Adrenal gland (tissue), 12 donors: ENCODE measurements around the gene ZSWIM6. TPM values are rescaled to one million over a fixed set of nuclear protein-coding genes. Genes with fewer than 3 reads are reported as not detected.
A peak's percentile ranks its signal among the peaks of the same experiment; 100 is the strongest.

ENCODE experiments used
- DNase-seq, 7 donors: peaks; one replicate each; pipeline ENCODE4 v3.0.0-alpha.2; 2019 to 2020
- H3K27ac ChIP-seq, 5 donors: fragments of 200-600 bp; sonication (generic) in 4 of 5; 1 replicate in 3 of 5; 2 replicates in 2 of 5; pipeline versions ENCODE4 v1.5.1 to v1.8.0; 2016 to 2020; ENCODE audit warnings: mild to moderate bottlenecking in 1 of 5
- H3K27me3 ChIP-seq: fragments of 200-600 bp; 2 replicates; pipeline ENCODE4 v1.8.0; 2021
- H3K36me3 ChIP-seq, 2 donors: fragments of 200-600 bp; replicated peaks in 1 of 2; 1 replicate in 1 of 2; 2 replicates in 1 of 2; pipeline versions ENCODE4 v1.5.1 to v1.8.0; 2018 to 2022
- H3K4me1 ChIP-seq, 2 donors: fragments of 200-600 bp; replicated peaks in 1 of 2; 1 replicate in 1 of 2; 2 replicates in 1 of 2; pipeline versions ENCODE4 v1.5.1 to v1.8.0; 2018 to 2021
- H3K4me3 ChIP-seq, 4 donors: fragments of 200-600 bp; sonication (generic) in 3 of 4; one replicate each; pipeline ENCODE4 v1.5.1; 2016 to 2018
- H3K9me3 ChIP-seq, 3 donors: fragments of 200-600 bp; sonication (generic) in 1 of 3; replicated peaks in 1 of 3; 1 replicate in 2 of 3; 2 replicates in 1 of 3; pipeline versions ENCODE4 v1.5.1 to v1.8.0; 2016 to 2021
- POLR2A ChIP-seq, 2 donors: fragments of 450-650 bp; IDR thresholded peaks; one replicate each; pipeline ENCODE4 v1.6.1; 2017; ENCODE audit warnings: antibody characterized with exemption in 2 of 2, mild to moderate bottlenecking in 2 of 2, moderate library complexity in 1 of 2
- WGBS, 4 donors: extraction: QIAGEN DNeasy Blood & Tissue Kit in 2 of 4; methylation state at CpG; one replicate each; pipeline versions ENCODE4 v1.1.5 to v1.1.7; 2013 to 2017; 5-methylcytosine and 5-hydroxymethylcytosine counted together
- intact Hi-C, 2 donors: fragments of 100-400 bp; cut with DNase I; formaldehyde crosslinking; loops; one replicate each; pipeline versions ENCODE4 v1.14.1 to v1.15.0; 2022 to 2023
- polyA plus RNA-seq, 3 donors: library from polyadenylated mRNA; stranded (reverse); fragments of 200-250 nt in 2 of 3; fragments of 350-450 nt in 1 of 3; fragmentation: Illumina TruSeq in 1 of 3; extraction: RNeasy Lipid Tissue Mini Kit (QIAGEN cat#74804) in 1 of 3; gene quantifications; one replicate each; pipeline ENCODE4 v1.2.3, GENCODE V29; 2013 to 2014
- total RNA-seq, 9 donors: library from RNA; depleted of rRNA in 4 of 9; stranded (reverse); fragments of >200 nt in 4 of 9; fragments of 120-200 nt in 1 of 9; fragmentation: NEBNext Ultra II Directional in 1 of 9; extraction: Animal tissue kit (Norgen Biotek cat#: 25700) in 1 of 9; gene quantifications; one replicate each; pipeline versions ENCODE4 v1.1.0 to v1.2.4, GENCODE V29; 2013 to 2023
- TF ChIP-seq, protein P1 (sequence below), 6 experiments: fragments of 450-650 bp in 4 of 6; fragments of 200-600 bp in 2 of 6; sonication (generic) in 1 of 6; IDR thresholded peaks; 1 replicate in 5 of 6; 2 replicates in 1 of 6; pipeline versions ENCODE4 v1.5.1 to v1.8.0; 2016 to 2021; ENCODE audit warnings: antibody characterized with exemption in 6 of 6, mild to moderate bottlenecking in 2 of 6, moderate library complexity in 1 of 6
- donor health status: healthy with polysubstance abuse.
- donor health status: Bipolar disorder and iron deficiency.
- donor health status: DM: yes; HTN: yes; CAD: no.
- donor health status: DM: no; HTN: no; CAD: no.
- donor health status: DM: no; HTN: no; CAD: no.
- donor health status: DM: yes; HTN: yes; CAD: no.

ZSWIM6 gene
- total and polyA plus RNA-seq, 12 donors, result 5.5 to 14.6 (median 8.3) TPM

DNA sequence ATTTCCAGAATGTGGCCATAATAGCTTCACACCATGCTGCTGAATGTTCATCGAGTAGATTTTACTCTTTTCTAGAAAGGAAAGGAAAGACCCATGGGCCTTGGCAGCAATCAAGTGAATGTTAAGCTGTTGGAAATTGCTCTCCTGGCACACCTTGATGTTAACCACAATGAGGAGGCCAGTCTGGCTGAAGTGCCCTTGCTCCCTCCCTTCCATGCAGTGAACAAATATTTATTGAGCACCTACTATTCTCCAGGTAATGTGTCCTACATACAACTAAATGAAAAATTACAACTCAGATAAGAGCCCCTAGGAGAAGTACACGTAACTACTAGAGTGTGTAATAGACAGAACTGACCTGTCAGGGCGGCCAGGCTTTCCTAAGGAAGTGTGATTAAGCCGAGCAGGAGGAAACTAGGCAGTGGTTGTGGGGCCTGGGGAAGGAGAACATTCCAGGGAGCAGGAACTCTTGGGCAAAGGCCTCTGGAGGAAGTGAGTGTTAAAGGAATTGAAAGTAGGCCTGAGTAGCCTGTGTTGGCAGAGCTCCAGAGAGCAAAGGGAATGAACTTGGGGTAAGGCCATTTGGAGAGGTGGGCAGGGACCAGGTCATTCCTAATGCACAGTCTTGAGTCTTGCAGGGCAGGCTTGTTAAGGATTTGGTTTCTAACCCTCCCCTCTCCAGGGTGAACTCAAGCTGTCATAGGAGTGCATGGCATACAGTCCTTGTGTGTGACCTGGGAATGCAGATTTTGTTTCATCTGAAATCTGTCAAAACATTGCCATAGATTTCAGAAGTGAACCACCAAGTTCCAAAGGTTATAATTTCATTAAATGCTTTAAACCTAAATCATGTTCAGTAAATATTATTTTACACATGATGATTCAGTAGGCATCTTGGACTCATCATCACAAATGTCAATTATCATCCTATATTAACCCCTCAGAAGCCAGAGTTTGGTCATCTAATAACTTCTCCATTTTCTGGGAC lies 9.0 kb upstream of the ZSWIM6 start:
- TF ChIP-seq POLR2A (IDR thresholded peaks at IDR 0.05), result no peak
- TF ChIP-seq, protein P1, sequence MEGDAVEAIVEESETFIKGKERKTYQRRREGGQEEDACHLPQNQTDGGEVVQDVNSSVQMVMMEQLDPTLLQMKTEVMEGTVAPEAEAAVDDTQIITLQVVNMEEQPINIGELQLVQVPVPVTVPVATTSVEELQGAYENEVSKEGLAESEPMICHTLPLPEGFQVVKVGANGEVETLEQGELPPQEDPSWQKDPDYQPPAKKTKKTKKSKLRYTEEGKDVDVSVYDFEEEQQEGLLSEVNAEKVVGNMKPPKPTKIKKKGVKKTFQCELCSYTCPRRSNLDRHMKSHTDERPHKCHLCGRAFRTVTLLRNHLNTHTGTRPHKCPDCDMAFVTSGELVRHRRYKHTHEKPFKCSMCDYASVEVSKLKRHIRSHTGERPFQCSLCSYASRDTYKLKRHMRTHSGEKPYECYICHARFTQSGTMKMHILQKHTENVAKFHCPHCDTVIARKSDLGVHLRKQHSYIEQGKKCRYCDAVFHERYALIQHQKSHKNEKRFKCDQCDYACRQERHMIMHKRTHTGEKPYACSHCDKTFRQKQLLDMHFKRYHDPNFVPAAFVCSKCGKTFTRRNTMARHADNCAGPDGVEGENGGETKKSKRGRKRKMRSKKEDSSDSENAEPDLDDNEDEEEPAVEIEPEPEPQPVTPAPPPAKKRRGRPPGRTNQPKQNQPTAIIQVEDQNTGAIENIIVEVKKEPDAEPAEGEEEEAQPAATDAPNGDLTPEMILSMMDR (IDR thresholded peaks at IDR 0.05), result no peak
- Histone ChIP-seq H3K9me3 (no peaks in the 10 kb centered on the region), H3K27me3 (no peaks in the 10 kb centered on the region), H3K4me3 (no peak overlapping the region), H3K36me3 (no peaks in the 10 kb centered on the region), H3K27ac (peak overlapping the region in 1 of 5 donors; percentile 37), H3K4me1 (peaks cover 0 to 27% of the 10 kb centered on the region in 2 donors)
- intact Hi-C loops, result loop anchor here in 1 of 2 donors (10.0 kb wide), 1 partner anchor 148 kb away; no protein-coding TSS in a partner anchor
- peak in 4 of 7 donors; percentile 15 to 50 (median 26) for DNase-seq
- 76 to 83% (median 79%) methylated on average over 4 of the region's 4 CpGs for WGBS, 4 donors

DNA sequence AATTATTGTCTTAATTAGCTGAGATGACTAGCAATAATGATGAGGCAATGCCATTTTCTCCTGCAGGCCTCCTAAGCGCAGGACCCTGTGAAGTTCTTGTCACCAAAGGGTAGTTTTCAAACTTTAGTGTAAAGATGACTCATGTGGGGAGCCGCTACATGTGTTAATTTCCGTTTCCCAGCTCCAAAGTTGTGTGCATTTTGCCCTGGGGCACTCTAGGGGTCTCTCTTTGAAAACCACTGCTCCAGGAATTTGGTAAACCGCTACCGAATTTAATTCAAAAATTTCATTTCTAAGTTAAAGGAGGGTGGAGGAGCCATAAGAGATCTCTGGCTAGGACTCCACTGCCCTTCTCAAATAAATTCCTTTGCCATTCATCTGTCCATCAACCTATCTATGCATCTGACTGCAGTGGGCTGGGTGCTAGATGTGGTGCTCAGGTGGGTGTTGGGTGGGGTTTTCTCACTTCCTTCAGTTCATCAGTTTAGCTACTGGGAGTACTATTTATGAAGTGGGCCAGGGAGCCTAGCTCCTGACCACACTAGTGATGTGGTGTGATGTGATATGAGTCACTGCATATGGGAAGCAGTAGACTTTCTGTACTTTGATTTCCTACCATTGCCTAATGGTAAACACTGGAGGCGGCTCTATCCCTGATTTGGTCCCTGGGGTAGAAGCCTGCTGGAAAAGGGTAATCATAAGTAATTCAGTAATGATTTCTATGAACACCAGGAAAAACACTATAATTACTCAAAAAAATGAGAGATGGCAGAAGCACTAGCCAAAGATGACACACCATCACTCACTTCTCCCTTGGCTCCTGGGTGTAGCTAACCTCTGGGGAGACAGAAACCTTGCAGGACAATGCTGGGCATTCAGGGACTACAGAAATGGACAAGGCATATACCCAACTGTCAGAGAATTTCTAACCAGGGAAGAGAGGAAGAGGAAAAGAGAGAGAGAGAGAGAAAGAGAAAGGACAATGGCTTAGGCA lies 4.0 kb upstream of the ZSWIM6 start:
- DNase-seq, result no peak
- intact Hi-C loops, result loop anchor here in 1 of 2 donors (10.0 kb wide), 1 partner anchor 153 kb away; no protein-coding TSS in a partner anchor
- Histone ChIP-seq H3K27me3 (no peaks in the 10 kb centered on the region), H3K4me3 (no peak overlapping the region), H3K27ac (no peak overlapping the region), H3K36me3 (no peaks in the 10 kb centered on the region), H3K9me3 (no peaks in the 10 kb centered on the region), H3K4me1 (peaks cover 0 to 17% of the 10 kb centered on the region in 2 donors)
- TF ChIP-seq, protein P1 (IDR thresholded peaks at IDR 0.05), result no peak
- no peak for TF ChIP-seq POLR2A (IDR thresholded peaks at IDR 0.05)
- 71 to 83% (median 73%) methylated on average over 6 of the region's 6 CpGs for WGBS, 4 donors

DNA sequence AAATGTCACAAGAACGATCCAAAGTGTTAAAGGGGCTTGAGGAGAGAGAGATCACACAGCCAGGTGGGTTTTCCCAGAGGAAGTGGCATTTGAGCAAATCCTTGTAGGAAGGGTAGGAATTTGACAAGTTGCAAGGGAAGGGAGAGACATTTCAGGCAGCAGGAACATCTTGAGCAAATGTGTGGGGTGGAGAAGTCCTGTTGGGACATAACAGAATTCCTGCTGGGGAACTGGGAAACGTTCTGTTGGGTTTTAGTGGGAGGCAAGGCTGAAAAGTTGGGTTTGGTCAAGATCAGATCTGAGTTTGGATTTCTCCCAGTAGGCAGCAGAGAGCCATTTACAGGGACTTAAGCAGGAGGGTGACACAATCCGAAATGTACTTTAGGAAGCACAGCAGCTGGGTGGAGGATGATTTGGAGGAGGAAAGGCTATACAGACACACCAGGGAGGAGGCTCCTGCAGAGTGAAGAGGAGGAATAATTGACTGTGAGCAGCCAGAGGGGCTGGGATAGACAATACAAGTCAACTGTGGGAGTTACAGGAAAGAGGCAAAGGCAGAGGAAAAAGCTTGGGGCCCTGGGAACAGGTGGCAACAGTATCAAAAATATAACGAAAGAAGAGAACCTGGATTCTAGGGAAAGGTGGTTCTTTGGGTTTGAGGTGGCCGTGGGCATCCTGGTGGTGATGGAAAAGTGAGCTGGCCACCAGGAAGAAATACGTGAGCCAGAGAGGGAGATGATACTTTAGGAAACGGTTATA lies 3.1 kb upstream of the ZSWIM6 start:
- H3K4me1 ChIP-seq, result peaks cover 0 to 11% of the 10 kb centered on the region in 2 donors
- WGBS, 4 donors, result 70 to 74% (median 72%) methylated on average over 7 of the region's 7 CpGs
- no peak for DNase-seq
- TF ChIP-seq, protein P1 (IDR thresholded peaks at IDR 0.05), result no peak
- TF ChIP-seq POLR2A (IDR thresholded peaks at IDR 0.05), result no peak
- H3K9me3 ChIP-seq, result no peaks in the 10 kb centered on the region
- H3K4me3 ChIP-seq, result peak overlapping the region in 1 of 4 donors; percentile 98
- H3K27me3 ChIP-seq, result no peaks in the 10 kb centered on the region
- no peaks in the 10 kb centered on the region for H3K36me3 ChIP-seq
- intact Hi-C loops, result loop anchor here in 1 of 2 donors (10.0 kb wide), 1 partner anchor 154 kb away; no protein-coding TSS in a partner anchor
- no peak overlapping the region for H3K27ac ChIP-seq
